ENCODE measurements around the gene BPIFA3.
A peak's percentile ranks its signal among the peaks of the same experiment; 100 is the strongest.

BPIFA3 gene

DNA sequence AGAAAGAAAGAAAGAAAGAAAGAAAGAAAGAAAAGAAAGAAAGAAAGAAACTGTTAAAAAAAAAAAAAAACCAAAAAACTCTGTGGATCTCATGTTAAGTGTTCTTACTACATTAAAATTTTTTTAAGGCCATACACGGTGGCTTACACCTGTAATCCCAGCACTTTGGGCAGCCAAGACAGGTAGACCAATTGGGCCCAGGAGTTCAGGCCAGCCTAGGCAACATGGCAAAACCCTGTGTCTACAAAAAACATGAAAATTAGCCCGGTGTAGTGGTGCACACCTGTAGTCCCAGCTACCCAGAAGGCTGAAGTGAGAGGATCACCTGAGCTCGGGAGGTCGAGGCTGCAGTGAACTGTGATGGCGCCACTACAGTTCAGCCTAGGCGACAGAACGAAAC lies 14.1 kb downstream of the BPIFA3 start:
- Histone ChIP-seq H3K27ac (ENCODE audit: poor library complexity, severe bottlenecking) (no peak overlapping the region), H3K36me3 (ENCODE audit: low read depth) (no peaks in the 10 kb centered on the region), H3K4me1 (ENCODE audit: insufficient read depth, poor library complexity, severe bottlenecking) (no peaks in the 10 kb centered on the region), H3K27me3 (ENCODE audit: insufficient read depth, poor library complexity, severe bottlenecking) (peaks cover 37% of the 10 kb centered on the region), H3K9me3 (ENCODE audit: severe bottlenecking) (no peaks in the 10 kb centered on the region), H3K4me3 (ENCODE audit: severe bottlenecking) (no peak overlapping the region)
- TF ChIP-seq, protein P1, sequence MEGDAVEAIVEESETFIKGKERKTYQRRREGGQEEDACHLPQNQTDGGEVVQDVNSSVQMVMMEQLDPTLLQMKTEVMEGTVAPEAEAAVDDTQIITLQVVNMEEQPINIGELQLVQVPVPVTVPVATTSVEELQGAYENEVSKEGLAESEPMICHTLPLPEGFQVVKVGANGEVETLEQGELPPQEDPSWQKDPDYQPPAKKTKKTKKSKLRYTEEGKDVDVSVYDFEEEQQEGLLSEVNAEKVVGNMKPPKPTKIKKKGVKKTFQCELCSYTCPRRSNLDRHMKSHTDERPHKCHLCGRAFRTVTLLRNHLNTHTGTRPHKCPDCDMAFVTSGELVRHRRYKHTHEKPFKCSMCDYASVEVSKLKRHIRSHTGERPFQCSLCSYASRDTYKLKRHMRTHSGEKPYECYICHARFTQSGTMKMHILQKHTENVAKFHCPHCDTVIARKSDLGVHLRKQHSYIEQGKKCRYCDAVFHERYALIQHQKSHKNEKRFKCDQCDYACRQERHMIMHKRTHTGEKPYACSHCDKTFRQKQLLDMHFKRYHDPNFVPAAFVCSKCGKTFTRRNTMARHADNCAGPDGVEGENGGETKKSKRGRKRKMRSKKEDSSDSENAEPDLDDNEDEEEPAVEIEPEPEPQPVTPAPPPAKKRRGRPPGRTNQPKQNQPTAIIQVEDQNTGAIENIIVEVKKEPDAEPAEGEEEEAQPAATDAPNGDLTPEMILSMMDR (IDR thresholded peaks at IDR 0.05; ENCODE audit: poor library complexity, severe bottlenecking) = no peak
- DNase-seq (ENCODE audit: low spot score) (peak; percentile 29), ATAC-seq (ENCODE audit: low read depth) (no peak)

- ATAC-seq (ENCODE audit: low read depth) = no peak
- no peak overlapping the region for H3K4me3 ChIP-seq (ENCODE audit: severe bottlenecking)
- no peaks in the 10 kb centered on the region for H3K4me1 ChIP-seq (ENCODE audit: insufficient read depth, poor library complexity, severe bottlenecking)
- H3K36me3 ChIP-seq (ENCODE audit: low read depth) = no peaks in the 10 kb centered on the region
- peaks cover 42% of the 10 kb centered on the region for H3K27me3 ChIP-seq (ENCODE audit: insufficient read depth, poor library complexity, severe bottlenecking)
- peak; percentile 28 for DNase-seq (ENCODE audit: low spot score)
- H3K27ac ChIP-seq (ENCODE audit: poor library complexity, severe bottlenecking) = no peak overlapping the region
- TF ChIP-seq, protein P1 (IDR thresholded peaks at IDR 0.05; ENCODE audit: poor library complexity, severe bottlenecking) = no peak
- no peaks in the 10 kb centered on the region for H3K9me3 ChIP-seq (ENCODE audit: severe bottlenecking)
These were observed 15.4 kb downstream of the BPIFA3 start for GRCh38 chr20:33232486-33233072.

DNA sequence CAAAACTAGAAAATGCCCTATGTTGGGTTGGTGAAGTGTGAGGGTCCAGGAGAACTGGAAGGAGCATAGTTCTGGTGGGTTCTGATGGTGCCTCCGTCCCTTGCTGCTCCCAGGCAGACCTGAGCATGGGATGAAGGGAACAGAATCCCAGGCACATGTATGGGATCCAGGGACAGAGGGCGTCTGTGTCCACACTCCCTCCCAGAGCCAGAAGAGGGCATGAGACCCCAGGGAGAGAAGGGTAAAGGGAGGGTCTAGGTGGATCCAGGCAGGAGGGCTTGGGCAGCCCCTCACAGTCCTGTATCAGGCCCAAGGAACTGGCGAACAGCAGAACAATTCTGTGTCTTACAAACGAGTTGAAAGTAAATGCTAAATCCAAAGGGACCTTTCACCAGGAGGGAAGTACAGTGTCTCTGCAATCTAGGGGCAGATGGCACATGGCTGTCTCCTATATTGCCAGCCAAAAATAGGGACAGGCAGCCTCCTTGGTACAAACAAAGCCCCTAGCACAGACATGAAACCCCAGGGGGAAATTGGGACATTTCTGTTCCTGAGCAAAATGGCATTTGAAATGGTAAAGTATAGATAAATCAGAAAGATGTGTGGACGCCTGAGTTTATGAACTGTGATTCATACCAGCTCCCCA lies 16.1 kb downstream of the BPIFA3 start:
- no peaks in the 10 kb centered on the region for H3K9me3 ChIP-seq (ENCODE audit: severe bottlenecking)
- no peaks in the 10 kb centered on the region for H3K36me3 ChIP-seq (ENCODE audit: low read depth)
- H3K27me3 ChIP-seq (ENCODE audit: insufficient read depth, poor library complexity, severe bottlenecking) = peaks cover 42% of the 10 kb centered on the region
- peak; percentile 60 for DNase-seq (ENCODE audit: low spot score)
- no peaks in the 10 kb centered on the region for H3K4me1 ChIP-seq (ENCODE audit: insufficient read depth, poor library complexity, severe bottlenecking)
- no peak overlapping the region for H3K4me3 ChIP-seq (ENCODE audit: severe bottlenecking)
- H3K27ac ChIP-seq (ENCODE audit: poor library complexity, severe bottlenecking) = no peak overlapping the region
- peak; percentile 54 for ATAC-seq (ENCODE audit: low read depth)
- TF ChIP-seq, protein P1 (IDR thresholded peaks at IDR 0.05; ENCODE audit: poor library complexity, severe bottlenecking) = no peak

GRCh38 chr20:33234050-33234449 lies 16.9 kb downstream of the BPIFA3 start:
- H3K4me1 ChIP-seq (ENCODE audit: insufficient read depth, poor library complexity, severe bottlenecking) = no peaks in the 10 kb centered on the region
- no peaks in the 10 kb centered on the region for H3K9me3 ChIP-seq (ENCODE audit: severe bottlenecking)
- peaks cover 42% of the 10 kb centered on the region for H3K27me3 ChIP-seq (ENCODE audit: insufficient read depth, poor library complexity, severe bottlenecking)
- no peaks in the 10 kb centered on the region for H3K36me3 ChIP-seq (ENCODE audit: low read depth)
- H3K4me3 ChIP-seq (ENCODE audit: severe bottlenecking) = no peak overlapping the region
- TF ChIP-seq, protein P1 (IDR thresholded peaks at IDR 0.05; ENCODE audit: poor library complexity, severe bottlenecking) = no peak
- no peak for ATAC-seq (ENCODE audit: low read depth)
- peak; percentile 59 for DNase-seq (ENCODE audit: low spot score)
- H3K27ac ChIP-seq (ENCODE audit: poor library complexity, severe bottlenecking) = no peak overlapping the region

DNA sequence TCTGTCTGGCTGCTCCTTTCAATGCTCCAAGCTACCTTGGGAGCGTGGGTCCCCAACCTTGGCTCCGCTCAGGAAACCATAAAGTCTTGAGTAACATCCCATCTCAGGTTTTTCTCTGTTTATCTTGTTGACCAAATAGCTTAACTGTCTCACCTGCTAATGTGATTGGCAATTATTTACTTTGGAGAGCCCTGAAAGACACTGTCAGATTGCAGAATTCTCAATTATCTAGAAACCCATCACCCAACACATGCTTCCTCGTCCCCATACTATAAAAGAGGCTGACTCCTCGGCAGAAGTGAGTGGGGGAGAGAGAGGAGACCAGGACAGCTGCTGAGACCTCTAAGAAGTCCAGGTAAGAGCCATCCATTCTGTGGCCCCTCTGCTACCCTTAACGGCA lies 18.5 kb downstream of the BPIFA3 start, which contains the start of gene BPIFA1:
BPIFA1 (plus strand) TSS at position 301 of the 400 bp plus-strand sequence. CDS start 1,716 bp downstream, outside the sequence.
- H3K4me3 ChIP-seq (ENCODE audit: severe bottlenecking) = no peak within 1 kb of the TSS
- peaks cover 38% of the 10 kb centered on the region for H3K27me3 ChIP-seq (ENCODE audit: insufficient read depth, poor library complexity, severe bottlenecking)
- ATAC-seq (ENCODE audit: low read depth) (no peak), DNase-seq (ENCODE audit: low spot score) (no peak)
- H3K4me1 ChIP-seq (ENCODE audit: insufficient read depth, poor library complexity, severe bottlenecking) = no peaks in the 10 kb centered on the region
- TF ChIP-seq, protein P1 (IDR thresholded peaks at IDR 0.05; ENCODE audit: poor library complexity, severe bottlenecking) = no peak
- no peak within 1 kb of the TSS for H3K27ac ChIP-seq (ENCODE audit: poor library complexity, severe bottlenecking)
- H3K36me3 ChIP-seq (ENCODE audit: low read depth) = no peaks in the 10 kb centered on the region
- no peaks in the 10 kb centered on the region for H3K9me3 ChIP-seq (ENCODE audit: severe bottlenecking)
